A549 treated with DMSO at 1 μM for 4 hours (cell line): ENCODE results near the gene AGA. TPM values are rescaled to one million over a fixed set of nuclear protein-coding genes. Genes with fewer than 3 reads are reported as not detected.

Experiments used
- total RNA-seq: library from RNA; stranded (reverse); fragments of 200-300 nt; extraction: Qiagen RNA extraction; gene quantifications from 5 replicates; pipeline ENCODE4 v1.2.3, GENCODE V29; 2022; ENCODE audit warnings: low read depth

The AGA gene
- 19.4 to 23.0 TPM (median 20.9 TPM) in 5 replicates for total RNA-seq

DNA sequence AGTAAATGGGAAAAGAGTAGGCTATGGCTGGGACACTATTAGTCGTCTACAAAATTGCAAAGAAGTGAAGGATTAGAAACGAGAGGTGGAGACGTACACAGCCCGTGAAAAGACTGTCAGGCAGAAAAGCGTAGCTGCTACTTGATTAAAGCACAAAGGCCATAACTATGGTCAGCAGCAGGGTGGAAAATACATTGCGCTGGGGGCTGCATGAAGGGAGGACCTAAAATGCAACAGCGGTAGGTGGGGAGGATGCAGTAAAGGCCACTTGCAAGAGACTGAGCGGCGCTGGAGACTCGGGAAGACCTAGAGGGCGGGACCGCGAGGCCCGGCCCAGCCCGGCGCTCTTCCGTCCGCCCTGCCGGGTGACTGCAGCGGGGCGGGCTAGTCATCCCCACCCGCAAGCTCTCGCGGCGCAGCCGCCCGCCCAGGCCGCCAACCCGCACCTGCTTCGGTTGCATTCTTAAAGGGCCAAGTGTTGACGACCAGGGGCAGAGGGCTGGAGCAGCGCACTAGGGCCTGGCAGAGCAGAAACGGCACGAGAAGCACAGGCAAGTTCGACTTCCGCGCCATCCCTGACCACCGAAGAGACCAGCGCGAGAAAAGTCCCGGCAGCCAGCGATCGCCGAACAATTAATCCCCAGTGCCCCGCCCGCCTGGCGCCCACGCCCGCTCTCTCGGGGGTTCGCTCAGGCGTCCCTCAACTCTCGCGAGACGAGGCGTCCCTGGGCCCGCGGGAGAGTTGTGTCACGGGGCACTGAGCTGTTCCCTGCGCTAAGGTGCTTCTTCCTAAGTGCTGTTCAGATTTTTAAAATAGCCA is at the start of gene AGA:
TSS of gene AGA (minus strand) at position 635 of the 820 bp plus-strand sequence. CDS start at position 573, 62 bp downstream.

Other genes with a start within 250 kb of the AGA start
- 12.9 to 17.3 TPM (median 16.1 TPM) in 5 replicates for gene NEIL3, start 132.6 kb downstream of the AGA start, total RNA-seq